Measurements from ENCODE around the gene ZDHHC16.
"Not testable (repeated sequence)": the region's sequence is repeated elsewhere in the genome, so short reads cannot be mapped to it uniquely, and the experiment has no call there.

The ZDHHC16 gene

GRCh38 chr10:97435211-97435610 is 10.8 kb upstream of the ZDHHC16 start:
- no peak for DNase-seq

- DNase-seq = no peak
Measured at GRCh38 chr10:97442277-97442676, 3.7 kb upstream of the ZDHHC16 start.

GRCh38 chr10:97444212-97444611 is 1.8 kb upstream of the ZDHHC16 start:
- DNase-seq = no peak

- DNase-seq = no peak
Measured at GRCh38 chr10:97445357-97445721, 636 bp upstream of the ZDHHC16 start.

GRCh38 chr10:97450828-97451227 is 4.9 kb downstream of the ZDHHC16 start:
- DNase-seq = no peak

- no peak for DNase-seq
Measured at GRCh38 chr10:97451605-97452004, 5.6 kb downstream of the ZDHHC16 start.

- DNase-seq = no peak
Measured at GRCh38 chr10:97452352-97452751, 6.4 kb downstream of the ZDHHC16 start.

GRCh38 chr10:97454330-97455036 is 8.5 kb downstream of the ZDHHC16 start:
- no peak for DNase-seq

- DNase-seq = no peak
Measured at GRCh38 chr10:97456034-97456685, 10.2 kb downstream of the ZDHHC16 start.

- no peak for DNase-seq
Measured at GRCh38 chr10:97456686-97457065, 10.7 kb downstream of the ZDHHC16 start.

GRCh38 chr10:97459111-97459510 is 13.1 kb downstream of the ZDHHC16 start:
- DNase-seq = no peak

- DNase-seq = no peak
Measured at GRCh38 chr10:97459933-97460332, 14.0 kb downstream of the ZDHHC16 start.

- no peak for DNase-seq
Measured at GRCh38 chr10:97462309-97462708, 16.3 kb downstream of the ZDHHC16 start.

- DNase-seq = no peak
Measured at GRCh38 chr10:97463363-97464132, 17.6 kb downstream of the ZDHHC16 start.

- no peak for DNase-seq
Measured at GRCh38 chr10:97464226-97464625, 18.3 kb downstream of the ZDHHC16 start.

GRCh38 chr10:97465982-97466381 is 20.0 kb downstream of the ZDHHC16 start:
- no peak for DNase-seq

GRCh38 chr10:97466755-97467154 is 20.8 kb downstream of the ZDHHC16 start:
- DNase-seq = no peak

- DNase-seq = no peak
Measured at GRCh38 chr10:97468162-97468561, 22.2 kb downstream of the ZDHHC16 start.

GRCh38 chr10:97468781-97469180 is 22.8 kb downstream of the ZDHHC16 start:
- DNase-seq = not testable (repeated sequence)

- no peak for DNase-seq
Measured at GRCh38 chr10:97474918-97475317, 28.9 kb downstream of the ZDHHC16 start.

- no peak for DNase-seq
Measured at GRCh38 chr10:97475936-97476594, 30.1 kb downstream of the ZDHHC16 start.

GRCh38 chr10:97479410-97479809 is 33.4 kb downstream of the ZDHHC16 start:
- not testable (repeated sequence) for DNase-seq

GRCh38 chr10:97479939-97480338 is 34.0 kb downstream of the ZDHHC16 start:
- DNase-seq = no peak

Data from femur (tissue), 1 donor.